SK-N-SH (cell line): ENCODE data around the gene MAP3K4. TPM values are rescaled to one million over a fixed set of nuclear protein-coding genes. Genes with fewer than 3 reads are reported as not detected.

Experiments
- CTCF ChIA-PET: fragments of 300-600, 350-600 bp; formaldehyde crosslinking; extraction: SDS; loops from one replicate; lab custom pipeline; 2021; lab: Yijun Ruan, JAX
- POLR2A ChIA-PET: fragments of 350-600 bp; sonication (Branson Sonifier 250); formaldehyde crosslinking; extraction: SDS; loops from one replicate; lab custom pipeline; 2020; ENCODE audit warnings: antibody characterized with exemption, inconsistent platforms; lab: Yijun Ruan, JAX
- DNase-seq: peaks from one replicate; pipeline ENCODE4 v3.0.0; 2012
- H2AFZ ChIP-seq: fragments of 200-600 bp; sonication (generic); 2 replicates; pipeline ENCODE4 v1.8.1; 2016; ENCODE audit warnings: antibody characterized with exemption, mild to moderate bottlenecking, low read depth
- H3F3A ChIP-seq: fragments of 200-600 bp; sonication (generic); replicated peaks from 2 replicates; pipeline ENCODE3; 2016; ENCODE audit warnings: antibody characterized with exemption, mild to moderate bottlenecking; ENCODE audit not compliant: insufficient read depth
- H3K27ac ChIP-seq, 2 experiments: fragments of 200-500 bp in 1 of 2; fragments of 200-600 bp in 1 of 2; sonication (Bioruptor generic) in 1 of 2; sonication (generic), shearing (Covaris generic) in 1 of 2; 2 replicates each; pipeline versions ENCODE4 v1.5.1 to v1.6.1; 2014 to 2016; ENCODE audit warnings: low read depth in 2 of 2, inconsistent platforms in 1 of 2, low read length in 1 of 2, mild to moderate bottlenecking in 1 of 2, mixed read lengths in 1 of 2
- H3K27me3 ChIP-seq: fragments of 200-600 bp; sonication (generic), shearing (Covaris generic); 2 replicates; pipeline ENCODE4 v1.6.1; 2016; ENCODE audit warnings: mixed run types; ENCODE audit not compliant: insufficient read depth
- H3K36me3 ChIP-seq, 2 experiments: fragments of 200-500 bp in 1 of 2; fragments of 200-600 bp in 1 of 2; sonication (Bioruptor generic) in 1 of 2; sonication (generic) in 1 of 2; replicated peaks in 1 of 2; 2 replicates each; pipeline versions ENCODE3 to v1.5.1; 2014 to 2016; ENCODE audit warnings: low read length in 1 of 2, mild to moderate bottlenecking in 1 of 2; ENCODE audit not compliant: insufficient read depth in 2 of 2, control insufficient read depth in 1 of 2
- H3K4me1 ChIP-seq, 2 experiments: fragments of 200-500 bp in 1 of 2; fragments of 200-600 bp in 1 of 2; sonication (Bioruptor generic) in 1 of 2; sonication (generic), shearing (Covaris generic) in 1 of 2; 2 replicates each; pipeline versions ENCODE4 v1.5.1 to v1.6.1; 2014 to 2016; ENCODE audit warnings: low read depth in 1 of 2, low read length in 1 of 2, mixed run types in 1 of 2; ENCODE audit not compliant: insufficient read depth in 2 of 2, control insufficient read depth in 1 of 2
- H3K4me2 ChIP-seq: fragments of 200-600 bp; sonication (generic), shearing (Covaris generic); 2 replicates; pipeline ENCODE4 v1.6.1; 2017; ENCODE audit warnings: mixed run types
- H3K4me3 ChIP-seq, 2 experiments: fragments of 200-500 bp in 1 of 2; fragments of 200-600 bp in 1 of 2; sonication (Bioruptor generic) in 1 of 2; sonication (generic), shearing (Covaris generic) in 1 of 2; 2 replicates each; pipeline versions ENCODE4 v1.5.1 to v1.8.1; 2014 to 2016; ENCODE audit warnings: low read depth in 2 of 2, inconsistent platforms in 1 of 2, low read length in 1 of 2, mild to moderate bottlenecking in 1 of 2, mixed read lengths in 1 of 2, moderate library complexity in 1 of 2
- H3K79me2 ChIP-seq: fragments of 200-600 bp; sonication (generic); 2 replicates; pipeline ENCODE4 v1.8.1; 2017; ENCODE audit warnings: mild to moderate bottlenecking; ENCODE audit not compliant: insufficient read depth
- H3K9ac ChIP-seq: fragments of 200-600 bp; sonication (generic); 2 replicates; pipeline ENCODE4 v1.6.1; 2017; ENCODE audit warnings: mixed run types
- H3K9me2 ChIP-seq: fragments of 200-600 bp; sonication (generic); 2 replicates; pipeline ENCODE4 v1.6.1; 2017; ENCODE audit warnings: mixed run types
- H3K9me3 ChIP-seq: fragments of 200-600 bp; sonication (generic); 2 replicates; pipeline ENCODE4 v1.6.1; 2017; ENCODE audit warnings: mixed run types, mild to moderate bottlenecking, moderate library complexity
- H4K20me1 ChIP-seq: fragments of 200-600 bp; sonication (generic); 2 replicates; pipeline ENCODE4 v1.6.1; 2017; ENCODE audit warnings: mild to moderate bottlenecking, mixed run types; ENCODE audit not compliant: insufficient read depth
- EP300 ChIP-seq, 2 experiments: IDR thresholded peaks; 2 replicates each; pipeline versions ENCODE4 v1.4.0 to v1.6.1; 2012; ENCODE audit warnings: borderline replicate concordance in 1 of 2, low read depth in 1 of 2, low read length in 1 of 2
- JUND ChIP-seq: IDR thresholded peaks from 2 replicates; pipeline ENCODE4 v1.4.0; 2012
- RAD21 ChIP-seq: IDR thresholded peaks from 2 replicates; pipeline ENCODE4 v1.6.1; 2012; ENCODE audit warnings: mild to moderate bottlenecking, low read length
- RCOR1 ChIP-seq: fragments of 150-350 bp; IDR thresholded peaks from 2 replicates; pipeline ENCODE4 v1.6.1; 2017; ENCODE audit warnings: antibody characterized with exemption, low read length
- RXRA ChIP-seq: IDR thresholded peaks from 2 replicates; pipeline ENCODE4 v1.4.0; 2012; ENCODE audit warnings: low read depth, mild to moderate bottlenecking, borderline replicate concordance
- YY1 ChIP-seq: IDR thresholded peaks from 2 replicates; pipeline ENCODE4 v1.4.0; 2012; ENCODE audit warnings: low read depth, mild to moderate bottlenecking
- WGBS: methylation state at CpG from one replicate; pipeline ENCODE4 v1.1.6; 2017; ENCODE audit warnings: low lambda C conversion rate; 5-methylcytosine and 5-hydroxymethylcytosine counted together
- polyA plus RNA-seq, 3 experiments: library from polyadenylated mRNA; depleted of rRNA; stranded (reverse); fragments of >200 nt; gene quantifications; 2 replicates each; pipeline ENCODE4 v1.2.3, GENCODE V29; 2012
- TF ChIP-seq, protein P1 (sequence below): IDR thresholded peaks from 2 replicates; pipeline ENCODE4; 2012

Gene MAP3K4
- polyA plus RNA-seq, 1 of the 3 experiments (the other 2 are of a cell fraction) = 6.8 TPM

DNA sequence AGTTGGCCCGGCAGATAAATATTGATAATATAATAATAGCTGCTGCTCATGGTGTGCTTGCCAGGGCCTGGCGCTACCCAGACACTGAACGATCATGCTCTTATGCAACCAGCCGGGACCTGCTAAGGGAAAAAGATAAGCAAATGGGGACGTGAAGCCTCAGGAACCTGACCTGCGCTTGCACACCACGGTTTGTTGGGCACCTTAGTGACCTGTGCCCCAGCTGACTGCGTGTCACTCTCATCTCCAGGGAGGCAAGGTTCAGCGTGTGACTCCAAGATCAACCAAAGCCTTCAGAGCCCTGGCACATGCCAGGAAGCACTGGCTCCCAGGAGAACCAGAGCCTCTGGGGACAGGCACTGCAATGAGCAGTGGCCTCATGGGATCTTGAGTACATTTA is 171.2 kb downstream of the MAP3K4 start:
- TF ChIP-seq JUND (no peak), RCOR1 (no peak)
- TF ChIP-seq, protein P1, sequence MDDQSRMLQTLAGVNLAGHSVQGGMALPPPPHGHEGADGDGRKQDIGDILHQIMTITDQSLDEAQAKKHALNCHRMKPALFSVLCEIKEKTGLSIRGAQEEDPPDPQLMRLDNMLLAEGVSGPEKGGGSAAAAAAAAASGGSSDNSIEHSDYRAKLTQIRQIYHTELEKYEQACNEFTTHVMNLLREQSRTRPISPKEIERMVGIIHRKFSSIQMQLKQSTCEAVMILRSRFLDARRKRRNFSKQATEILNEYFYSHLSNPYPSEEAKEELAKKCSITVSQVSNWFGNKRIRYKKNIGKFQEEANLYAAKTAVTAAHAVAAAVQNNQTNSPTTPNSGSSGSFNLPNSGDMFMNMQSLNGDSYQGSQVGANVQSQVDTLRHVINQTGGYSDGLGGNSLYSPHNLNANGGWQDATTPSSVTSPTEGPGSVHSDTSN = no peak
- CTCF ChIA-PET = no interaction called here

DNA sequence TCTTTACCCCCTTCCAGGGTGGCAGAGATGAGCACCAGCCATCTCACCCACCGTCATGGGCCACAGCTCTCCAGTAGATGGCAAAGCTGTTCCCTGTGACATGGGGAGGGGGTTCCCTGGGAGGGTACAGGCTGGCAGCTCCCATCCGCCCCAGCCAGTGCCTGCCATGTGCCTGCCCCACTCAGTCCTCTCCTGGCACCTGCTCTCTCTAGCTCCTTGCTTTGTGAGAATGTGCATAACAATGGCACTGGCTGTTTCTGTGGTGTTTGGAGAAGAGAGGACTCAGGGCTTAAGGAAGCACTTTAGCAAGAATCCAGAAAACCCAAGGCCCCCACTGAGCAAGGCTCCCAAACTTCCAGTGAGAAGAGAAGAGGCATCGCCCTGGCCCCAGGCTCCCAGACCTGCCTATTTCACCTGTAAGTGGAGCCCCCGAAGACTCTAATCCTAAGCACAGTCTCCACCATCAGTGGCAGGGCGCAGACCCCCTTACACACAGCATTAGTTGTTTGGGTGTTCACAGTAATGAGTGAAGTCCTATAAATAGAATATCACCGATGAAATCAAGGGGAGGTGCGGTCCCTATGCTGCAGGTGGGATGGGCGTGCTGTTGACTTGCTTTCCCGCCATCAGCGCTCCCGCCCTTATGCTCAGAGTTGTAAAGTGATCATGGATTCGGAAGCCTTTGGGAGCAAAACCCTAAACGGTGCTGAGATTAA is 172.1 kb downstream of the MAP3K4 start:
- 97% methylated on average over 11 of the region's 13 CpGs for WGBS
- H4K20me1 ChIP-seq = no peaks in the 10 kb centered on the region
- no peak overlapping the region for H3K27ac ChIP-seq
- H3K9me2 ChIP-seq = no peaks in the 10 kb centered on the region
- H3K9me3 ChIP-seq = no peaks in the 10 kb centered on the region
- H3K36me3 ChIP-seq = peaks cover 0 to 3% of the 10 kb centered on the region in 2 experiments
- no peaks in the 10 kb centered on the region; the same call in 1 of the 2 replicates for H3K79me2 ChIP-seq
- H2AFZ ChIP-seq = no peak overlapping the region
- DNase-seq = no peak
- ChIA-PET CTCF (interaction anchor here (1.2 kb wide), 1 partner anchor 233 kb away, joined by 4 read pairs; no protein-coding TSS in a partner anchor), POLR2A (no interaction called here)
- H3K4me1 ChIP-seq = peaks cover under 1 to 10% of the 10 kb centered on the region in 2 experiments; a peak in 3 of 4 replicates
- no peak overlapping the region for H3K4me2 ChIP-seq
- H3K27me3 ChIP-seq = no peaks in the 10 kb centered on the region
- no peak overlapping the region for H3K4me3 ChIP-seq
- peaks cover under 1% of the 10 kb centered on the region for H3F3A ChIP-seq
- H3K9ac ChIP-seq = no peak overlapping the region
- TF ChIP-seq YY1 (no peak), EP300 (IDR thresholded peaks at IDR 0.05; ENCODE audit: borderline replicate concordance in 1 of 2, low read depth in 1 of 2, low read length in 1 of 2) (no peak), RAD21 (no peak), RCOR1 (no peak), RXRA (no peak), JUND (no peak)
- TF ChIP-seq, protein P1 = no peak
- TF ChIP-seq, all 33 proteins: peak for 0

More for the DNA sequence above, 171.2 kb downstream of the MAP3K4 start:
- Histone ChIP-seq H3K27me3 (no peaks in the 10 kb centered on the region), H3K9me2 (no peaks in the 10 kb centered on the region), H3K4me2 (no peak overlapping the region), H3K4me1 (peaks cover 0 to 2% of the 10 kb centered on the region in 2 experiments; a peak in 1 of 4 replicates), H2AFZ (no peak overlapping the region), H3K36me3 (peaks cover 0 to 3% of the 10 kb centered on the region in 2 experiments), H3K27ac (no peak overlapping the region), H3K4me3 (no peak overlapping the region), H3F3A (no peaks in the 10 kb centered on the region), H4K20me1 (no peaks in the 10 kb centered on the region), H3K79me2 (no peaks in the 10 kb centered on the region; the same call in 1 of the 2 replicates), H3K9ac (no peak overlapping the region), H3K9me3 (no peaks in the 10 kb centered on the region)
- WGBS = 85% methylated on average over 5 of the region's 9 CpGs
- POLR2A ChIA-PET = no interaction called here
- no peak for DNase-seq
